ENCODE results near the gene DAZAP1.
"Not testable (repeated sequence)": the region's sequence is repeated elsewhere in the genome, so short reads cannot be mapped to it uniquely, and the experiment has no call there.

The DAZAP1 gene

GRCh38 chr19:1474765-1475351 is 67.5 kb downstream of the DAZAP1 start:
- Mint-ChIP-seq H3K4me1 (ENCODE audit: low read depth) (peaks cover 10% of the 10 kb centered on the region), H3K36me3 (ENCODE audit: low read depth) (peaks cover 5% of the 10 kb centered on the region), H3K27ac (no peak overlapping the region), H3K27me3 (ENCODE audit: low read depth) (peaks cover 8% of the 10 kb centered on the region), H3K4me3 (no peak overlapping the region), H3K9me3 (no peaks in the 10 kb centered on the region)

GRCh38 chr19:1475751-1476437 is 68.5 kb downstream of the DAZAP1 start:
- H3K4me1 Mint-ChIP-seq (ENCODE audit: low read depth) = peaks cover 13% of the 10 kb centered on the region
- H3K4me3 Mint-ChIP-seq = no peak overlapping the region
- peaks cover 8% of the 10 kb centered on the region for H3K27me3 Mint-ChIP-seq (ENCODE audit: low read depth)
- H3K27ac Mint-ChIP-seq = no peak overlapping the region
- H3K9me3 Mint-ChIP-seq = no peaks in the 10 kb centered on the region
- peaks cover 5% of the 10 kb centered on the region for H3K36me3 Mint-ChIP-seq (ENCODE audit: low read depth)

GRCh38 chr19:1477056-1477455 is 69.7 kb downstream of the DAZAP1 start:
- not testable (repeated sequence) for H3K36me3 Mint-ChIP-seq (ENCODE audit: low read depth); H3K27ac Mint-ChIP-seq; H3K27me3 Mint-ChIP-seq (ENCODE audit: low read depth); H3K9me3 Mint-ChIP-seq; H3K4me3 Mint-ChIP-seq
- H3K4me1 Mint-ChIP-seq (ENCODE audit: low read depth) = peaks cover 12% of the 10 kb centered on the region

GRCh38 chr19:1478934-1479707 is 71.7 kb downstream of the DAZAP1 start, which contains the start of gene C19orf25:
TSS of gene C19orf25 (minus strand) at chr19:1479215. CDS start at chr19:1478903, 312 bp downstream.
- Mint-ChIP-seq H3K36me3 (ENCODE audit: low read depth) (peaks cover 3% of the 10 kb centered on the region), H3K9me3 (no peaks in the 10 kb centered on the region), H3K27ac (peak within 1 kb of the TSS; percentile 96), H3K4me1 (ENCODE audit: low read depth) (peaks cover 12% of the 10 kb centered on the region), H3K27me3 (ENCODE audit: low read depth) (no peaks in the 10 kb centered on the region), H3K4me3 (peak within 1 kb of the TSS; percentile 98)

GRCh38 chr19:1481224-1481892 is 74.0 kb downstream of the DAZAP1 start:
- Mint-ChIP-seq H3K27ac (no peak overlapping the region), H3K36me3 (ENCODE audit: low read depth) (peaks cover 3% of the 10 kb centered on the region), H3K4me1 (ENCODE audit: low read depth) (peaks cover 12% of the 10 kb centered on the region), H3K9me3 (no peaks in the 10 kb centered on the region), H3K27me3 (ENCODE audit: low read depth) (no peaks in the 10 kb centered on the region), H3K4me3 (no peak overlapping the region)

GRCh38 chr19:1481893-1482360 is 74.5 kb downstream of the DAZAP1 start:
- Mint-ChIP-seq H3K27me3 (ENCODE audit: low read depth) (no peaks in the 10 kb centered on the region), H3K4me1 (ENCODE audit: low read depth) (peaks cover 12% of the 10 kb centered on the region), H3K27ac (no peak overlapping the region), H3K4me3 (no peak overlapping the region), H3K36me3 (ENCODE audit: low read depth) (peaks cover 3% of the 10 kb centered on the region), H3K9me3 (no peaks in the 10 kb centered on the region)

GRCh38 chr19:1482361-1483130 is 75.2 kb downstream of the DAZAP1 start:
- peaks cover 7% of the 10 kb centered on the region for H3K4me1 Mint-ChIP-seq (ENCODE audit: low read depth)
- H3K9me3 Mint-ChIP-seq = no peaks in the 10 kb centered on the region
- H3K27me3 Mint-ChIP-seq (ENCODE audit: low read depth) = no peaks in the 10 kb centered on the region
- no peak overlapping the region for H3K27ac Mint-ChIP-seq
- no peak overlapping the region for H3K4me3 Mint-ChIP-seq
- peaks cover 3% of the 10 kb centered on the region for H3K36me3 Mint-ChIP-seq (ENCODE audit: low read depth)

- no peaks in the 10 kb centered on the region for H3K9me3 Mint-ChIP-seq
- no peak overlapping the region for H3K4me3 Mint-ChIP-seq
- peaks cover 3% of the 10 kb centered on the region for H3K36me3 Mint-ChIP-seq (ENCODE audit: low read depth)
- H3K27me3 Mint-ChIP-seq (ENCODE audit: low read depth) = no peaks in the 10 kb centered on the region
- peaks cover 7% of the 10 kb centered on the region for H3K4me1 Mint-ChIP-seq (ENCODE audit: low read depth)
- no peak overlapping the region for H3K27ac Mint-ChIP-seq
Observed at GRCh38 chr19:1483131-1483978, 76.0 kb downstream of the DAZAP1 start.

GRCh38 chr19:1483979-1484428 is 76.6 kb downstream of the DAZAP1 start:
- peaks cover 2% of the 10 kb centered on the region for H3K36me3 Mint-ChIP-seq (ENCODE audit: low read depth)
- no peaks in the 10 kb centered on the region for H3K9me3 Mint-ChIP-seq
- H3K27me3 Mint-ChIP-seq (ENCODE audit: low read depth) = no peaks in the 10 kb centered on the region
- peaks cover 6% of the 10 kb centered on the region for H3K4me1 Mint-ChIP-seq (ENCODE audit: low read depth)
- no peak overlapping the region for H3K4me3 Mint-ChIP-seq
- H3K27ac Mint-ChIP-seq = no peak overlapping the region

All from T-helper 1 cell treated with Interleukin-12 subunit alpha and Interleukin-12 subunit beta and Interleukin-4 antibody, amounts not matched to agents 30 μg/mL and 1 μg/mL, for 36 hours (primary cell).